Activated CD8-positive, alpha-beta memory T cell treated with anti-CD3 and anti-CD28 coated beads, Interleukin-2, amount 50 U/mL, for 1 hour (primary cell): ENCODE results near the gene CLSTN1.
A peak's percentile ranks its signal among the peaks of the same experiment; 100 is the strongest.

Source experiments
- DNase-seq: peaks from one replicate; pipeline ENCODE4 v3.0.0-alpha.2; 2020; ENCODE audit errors: extremely low read depth

CLSTN1 gene

GRCh38 chr1:9823943-9824701 lies at the start of gene CLSTN1:
Gene CLSTN1, minus strand, starts transcription at chr1:9823965. Its CDS starts 232 bp downstream, at chr1:9823733.
- peak; percentile 57 for DNase-seq

GRCh38 chr1:9873385-9873784 lies 49.6 kb upstream of the CLSTN1 start:
- no peak for DNase-seq

- no peak for DNase-seq
These were observed 48.8 kb upstream of the CLSTN1 start for GRCh38 chr1:9872430-9873165.

GRCh38 chr1:9871707-9872425 lies 48.1 kb upstream of the CLSTN1 start:
- DNase-seq, result no peak

- DNase-seq, result no peak
These were observed 47.3 kb upstream of the CLSTN1 start for GRCh38 chr1:9871021-9871420.

GRCh38 chr1:9870572-9870971 lies 46.8 kb upstream of the CLSTN1 start:
- no peak for DNase-seq

GRCh38 chr1:9869831-9870251 lies 46.1 kb upstream of the CLSTN1 start:
- DNase-seq, result no peak

- no peak for DNase-seq
These were observed 44.5 kb upstream of the CLSTN1 start for GRCh38 chr1:9868244-9868590.

GRCh38 chr1:9867408-9868243 lies 43.9 kb upstream of the CLSTN1 start:
- peak; percentile 68 for DNase-seq

- no peak for DNase-seq
These were observed 43.1 kb upstream of the CLSTN1 start for GRCh38 chr1:9866836-9867235.

GRCh38 chr1:9865724-9866123 lies 42.0 kb upstream of the CLSTN1 start:
- no peak for DNase-seq

- no peak for DNase-seq
These were observed 39.6 kb upstream of the CLSTN1 start for GRCh38 chr1:9863371-9863770.

- DNase-seq, result no peak
These were observed 37.6 kb upstream of the CLSTN1 start for GRCh38 chr1:9861360-9861759.

- no peak for DNase-seq
These were observed 37.1 kb upstream of the CLSTN1 start for GRCh38 chr1:9860887-9861286.

- no peak for DNase-seq
These were observed 35.7 kb upstream of the CLSTN1 start for GRCh38 chr1:9859281-9860014.

GRCh38 chr1:9858293-9859035 lies 34.7 kb upstream of the CLSTN1 start:
- DNase-seq, result no peak

GRCh38 chr1:9855186-9855585 lies 31.4 kb upstream of the CLSTN1 start:
- DNase-seq, result no peak

- no peak for DNase-seq
These were observed 29.5 kb upstream of the CLSTN1 start for GRCh38 chr1:9853249-9853595.

GRCh38 chr1:9852410-9853248 lies 28.9 kb upstream of the CLSTN1 start:
- no peak for DNase-seq

GRCh38 chr1:9852004-9852403 lies 28.2 kb upstream of the CLSTN1 start:
- no peak for DNase-seq
